HG03575 (cell line): Measurements from ENCODE around the gene GC.
"Not testable (repeated sequence)": the region's sequence is repeated elsewhere in the genome, so short reads cannot be mapped to it uniquely, and the experiment has no call there.

Experiments used
- ATAC-seq: cut with Tn5 transposase; IDR thresholded peaks from one replicate; pipeline ENCODE4 v1.9.1; 2021; ENCODE audit not compliant: unreplicated experiment, insufficient number of reproducible peaks, low FRiP score; ENCODE audit errors: extremely low read depth

GC gene

GRCh38 chr4:71771613-71772012 lies 12.3 kb downstream of the GC start:
- ATAC-seq, result no peak

DNA sequence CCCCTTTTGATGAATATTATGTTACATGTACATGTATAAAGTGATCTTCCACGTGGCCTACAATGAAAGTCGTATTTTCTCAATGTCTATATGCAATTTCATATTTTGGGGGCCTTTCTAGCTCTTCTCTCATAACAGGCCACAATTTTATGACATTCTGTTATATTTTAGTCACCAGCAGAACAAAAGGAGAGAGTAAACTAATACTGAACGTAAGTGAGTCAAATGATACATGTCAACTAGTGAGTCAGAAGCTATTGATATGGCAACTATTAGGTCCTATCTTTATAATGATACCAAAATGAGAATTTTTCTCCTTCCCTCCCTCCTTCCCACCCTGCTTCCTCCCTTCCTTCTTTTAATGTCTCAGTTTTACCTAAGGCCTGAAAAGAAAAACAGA lies 14.4 kb downstream of the GC start:
- ATAC-seq, result no peak

DNA sequence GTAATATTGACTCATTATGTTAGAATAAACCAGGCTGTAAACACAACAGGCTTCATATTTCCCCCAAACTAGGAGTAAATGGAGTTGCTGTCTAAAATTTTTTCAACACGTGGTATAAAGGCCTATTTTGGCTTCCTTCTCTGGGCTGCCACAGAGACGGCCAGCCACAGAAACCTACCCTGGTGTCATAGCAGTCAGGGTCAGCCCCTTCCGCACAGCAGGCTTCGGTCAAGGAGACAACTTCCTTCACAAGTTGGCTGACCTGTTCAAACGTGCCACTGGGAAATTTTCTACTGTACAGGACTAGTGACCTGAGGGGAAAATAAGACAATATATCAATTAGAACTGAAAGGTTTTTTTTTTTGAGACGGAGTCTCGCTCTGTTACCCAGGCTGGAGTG lies 15.8 kb downstream of the GC start:
- no peak for ATAC-seq

DNA sequence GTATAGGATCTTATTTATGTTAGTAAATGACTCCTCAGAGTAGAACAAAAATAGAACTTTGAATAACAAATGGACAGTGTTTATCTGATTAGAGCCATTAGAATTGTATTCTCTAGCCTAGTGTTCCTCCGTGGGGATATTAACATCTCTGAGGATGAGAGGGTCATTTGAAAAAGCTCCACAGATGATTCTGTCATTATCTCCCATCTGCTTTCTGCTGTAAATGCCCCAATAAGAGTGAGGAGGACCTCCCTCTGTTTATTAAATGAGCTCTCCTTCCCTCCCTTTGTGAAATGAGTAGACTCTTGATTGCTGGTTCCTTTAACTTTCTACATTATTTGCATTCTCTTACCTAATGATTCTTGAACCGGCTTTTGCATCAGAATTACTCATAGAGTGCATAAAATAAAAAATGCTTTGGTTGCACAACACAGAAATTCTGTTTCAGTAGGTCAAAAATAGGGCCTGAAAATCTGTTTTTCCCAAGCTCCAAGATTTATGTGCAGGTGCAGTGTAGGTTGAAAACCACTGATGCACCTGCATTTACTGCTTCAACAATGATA lies 18.0 kb downstream of the GC start:
- ATAC-seq, result no peak

GRCh38 chr4:71765350-71765749 lies 18.5 kb downstream of the GC start:
- ATAC-seq, result no peak

- ATAC-seq, result no peak
These were observed 31.4 kb downstream of the GC start for GRCh38 chr4:71752383-71753042.

- ATAC-seq, result no peak
These were observed 34.8 kb downstream of the GC start for GRCh38 chr4:71749008-71749594.

- no peak for ATAC-seq
These were observed 37.5 kb downstream of the GC start for GRCh38 chr4:71746379-71746778.

- ATAC-seq, result not testable (repeated sequence)
These were observed 45.1 kb downstream of the GC start for GRCh38 chr4:71738782-71739181.

DNA sequence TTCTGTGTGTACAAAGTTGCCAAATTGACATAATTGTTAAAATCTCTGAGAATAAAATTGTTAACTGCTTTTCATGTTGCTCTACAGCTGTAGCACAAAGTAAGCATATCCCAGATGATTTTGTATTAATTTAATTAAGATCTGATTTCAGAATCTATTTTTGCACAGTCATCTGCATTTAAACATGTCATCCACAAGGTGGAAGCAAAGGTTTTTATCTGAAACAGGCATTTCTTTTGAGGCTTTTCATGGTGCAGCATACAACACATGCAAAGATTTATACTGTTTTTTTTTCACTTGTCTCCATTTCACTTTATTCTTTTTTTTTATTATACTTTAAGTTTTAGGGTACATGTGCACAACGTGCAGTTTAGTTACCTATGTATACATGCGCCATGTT lies 51.2 kb downstream of the GC start:
- no peak for ATAC-seq

DNA sequence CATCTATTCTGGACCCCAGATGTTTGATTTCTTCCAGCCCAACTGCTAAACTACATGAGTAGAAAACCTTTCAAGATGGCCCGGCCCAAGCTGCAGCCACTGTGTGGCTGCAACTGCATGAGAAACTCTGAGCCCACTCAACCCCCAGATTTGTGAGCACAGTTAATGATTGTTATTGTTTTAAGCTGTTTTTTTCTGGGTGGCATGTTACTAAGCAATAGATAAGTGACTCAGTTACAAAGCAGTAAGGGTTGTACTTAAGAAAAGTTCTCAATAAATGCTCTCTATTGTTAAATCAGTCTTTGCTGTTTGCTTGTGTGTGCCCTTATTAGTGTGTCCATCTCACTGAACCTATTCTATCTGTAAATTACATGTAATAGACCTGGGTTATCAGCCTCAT lies 51.8 kb downstream of the GC start:
- no peak for ATAC-seq

DNA sequence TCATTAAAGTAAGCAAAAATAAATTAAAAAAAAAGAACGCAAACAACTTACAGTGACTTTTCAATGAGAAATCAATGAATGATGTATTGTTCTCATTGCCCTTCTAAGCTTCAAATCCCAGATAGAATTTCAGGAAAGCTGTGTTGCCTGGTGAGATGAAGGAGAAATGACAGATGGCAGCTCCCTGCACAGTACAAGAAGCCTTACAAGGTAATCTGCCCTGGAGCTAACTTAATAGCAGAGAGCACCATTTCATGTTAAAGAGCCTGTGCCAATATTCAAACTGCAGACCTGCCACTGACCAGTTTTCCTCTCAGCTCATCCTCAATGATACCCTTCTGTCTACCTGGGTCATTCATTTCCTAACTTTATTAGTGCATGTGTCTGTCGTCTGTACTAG lies 54.0 kb downstream of the GC start:
- ATAC-seq, result no peak

DNA sequence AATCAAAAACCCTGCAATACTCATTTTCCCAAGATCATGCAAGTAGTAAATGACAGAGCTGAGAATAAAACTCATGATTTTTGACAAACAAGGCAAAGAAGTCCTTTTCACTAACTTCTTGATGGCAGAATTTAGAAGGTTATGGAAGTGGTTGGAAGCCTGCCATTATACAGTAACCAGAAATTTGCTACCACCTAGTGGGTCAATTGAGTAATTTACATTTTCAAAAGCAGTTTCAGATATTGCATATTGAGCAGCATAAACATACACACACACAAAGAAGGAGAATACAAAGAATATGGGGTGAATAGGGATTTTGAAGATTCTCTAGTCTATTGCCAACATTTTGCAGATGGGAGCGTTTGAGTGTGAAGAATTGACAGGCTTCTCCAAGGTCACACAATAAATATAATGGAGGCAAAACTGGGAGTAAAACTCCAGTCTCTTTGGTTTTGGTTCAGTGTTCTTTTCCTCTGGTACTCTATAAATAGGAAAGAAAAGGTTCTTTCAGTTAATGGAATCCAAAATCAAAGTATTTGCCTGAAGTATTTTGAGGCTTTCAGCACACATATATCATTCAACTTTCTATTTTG lies 70.2 kb downstream of the GC start:
- ATAC-seq, result no peak

DNA sequence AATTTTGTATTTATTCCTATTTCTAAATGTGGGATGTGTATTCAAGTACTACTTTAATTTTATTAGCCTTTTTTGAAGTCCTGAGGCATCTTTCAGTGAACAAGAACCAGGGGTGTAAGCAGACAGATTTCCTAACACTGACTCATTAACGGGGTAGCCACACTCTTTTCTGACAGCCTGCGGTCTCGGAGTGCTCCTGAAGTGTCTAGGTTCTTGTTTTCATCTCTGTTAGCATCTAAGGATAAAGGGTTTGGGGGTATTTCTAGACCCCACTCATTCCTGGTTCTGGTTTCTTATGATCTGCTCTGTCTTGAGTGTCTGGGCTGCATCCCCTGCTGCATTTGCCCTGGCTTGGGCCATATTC lies 71.9 kb downstream of the GC start:
- ATAC-seq, result no peak

GRCh38 chr4:71711044-71711984 lies 72.6 kb downstream of the GC start:
- ATAC-seq, result no peak

DNA sequence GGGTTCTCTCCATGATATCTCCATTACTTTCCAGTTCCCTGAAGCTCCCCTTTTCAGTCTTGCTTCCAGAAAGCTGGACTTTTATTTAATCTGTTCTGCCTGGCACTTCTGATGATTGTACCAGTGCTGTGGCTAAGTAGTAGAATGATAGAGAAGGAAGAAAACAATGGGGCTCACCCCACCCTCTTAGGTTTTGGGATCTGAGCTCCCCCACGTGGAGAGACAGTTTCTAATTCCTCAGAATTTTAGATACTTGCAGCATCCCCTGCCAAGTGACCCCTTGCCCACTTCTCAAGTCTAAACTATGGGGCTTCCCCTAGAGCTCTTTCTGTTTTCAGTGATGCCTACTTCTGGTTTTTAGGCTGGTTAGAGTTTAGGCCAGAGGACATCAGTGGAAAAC lies 73.9 kb downstream of the GC start:
- ATAC-seq, result no peak

GRCh38 chr4:71698141-71698540 lies 85.7 kb downstream of the GC start:
- ATAC-seq, result no peak

DNA sequence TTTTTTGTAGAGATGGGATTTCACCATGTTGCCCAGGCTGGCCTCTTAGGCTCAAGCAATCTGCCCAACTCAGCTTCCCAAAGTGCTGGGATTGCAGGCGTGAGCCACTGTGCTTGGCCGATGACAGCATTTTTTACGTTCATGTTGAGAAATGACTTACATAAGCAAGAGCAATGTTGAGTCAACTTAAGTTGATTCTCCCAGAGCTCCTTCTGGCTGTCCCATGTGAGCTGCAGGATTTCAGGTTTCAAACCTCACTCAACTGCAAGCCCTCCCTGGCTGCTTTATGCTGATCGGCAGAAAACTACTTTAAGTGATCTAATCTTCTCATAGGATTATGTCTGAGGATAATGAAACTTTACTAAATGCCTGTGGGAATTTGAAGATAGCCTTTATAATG lies 86.8 kb downstream of the GC start:
- no peak for ATAC-seq

DNA sequence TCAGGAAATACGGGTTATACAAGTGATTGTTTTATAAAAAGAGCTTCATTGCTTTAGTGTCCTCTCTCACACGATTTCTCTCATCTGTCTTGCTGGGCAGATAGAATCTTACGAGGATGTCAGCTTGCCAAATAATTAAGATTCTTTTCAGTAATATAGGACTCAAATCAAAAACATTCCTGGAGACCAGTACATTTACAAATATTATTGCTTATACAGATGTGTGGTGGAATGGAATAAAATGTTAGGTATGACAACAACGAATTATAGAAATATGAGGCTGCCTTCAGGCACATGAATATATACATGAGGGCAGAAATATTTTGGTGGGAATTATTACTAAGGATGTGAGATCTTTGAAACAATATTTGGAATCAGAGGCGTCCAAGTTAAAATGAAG lies 88.9 kb downstream of the GC start:
- ATAC-seq, result no peak

GRCh38 chr4:71692963-71693362 lies 90.9 kb downstream of the GC start:
- ATAC-seq, result no peak
